ENCODE results near the gene SLC18A2.
"Not testable (repeated sequence)": the region's sequence is repeated elsewhere in the genome, so short reads cannot be mapped to it uniquely, and the experiment has no call there.

Gene SLC18A2

DNA sequence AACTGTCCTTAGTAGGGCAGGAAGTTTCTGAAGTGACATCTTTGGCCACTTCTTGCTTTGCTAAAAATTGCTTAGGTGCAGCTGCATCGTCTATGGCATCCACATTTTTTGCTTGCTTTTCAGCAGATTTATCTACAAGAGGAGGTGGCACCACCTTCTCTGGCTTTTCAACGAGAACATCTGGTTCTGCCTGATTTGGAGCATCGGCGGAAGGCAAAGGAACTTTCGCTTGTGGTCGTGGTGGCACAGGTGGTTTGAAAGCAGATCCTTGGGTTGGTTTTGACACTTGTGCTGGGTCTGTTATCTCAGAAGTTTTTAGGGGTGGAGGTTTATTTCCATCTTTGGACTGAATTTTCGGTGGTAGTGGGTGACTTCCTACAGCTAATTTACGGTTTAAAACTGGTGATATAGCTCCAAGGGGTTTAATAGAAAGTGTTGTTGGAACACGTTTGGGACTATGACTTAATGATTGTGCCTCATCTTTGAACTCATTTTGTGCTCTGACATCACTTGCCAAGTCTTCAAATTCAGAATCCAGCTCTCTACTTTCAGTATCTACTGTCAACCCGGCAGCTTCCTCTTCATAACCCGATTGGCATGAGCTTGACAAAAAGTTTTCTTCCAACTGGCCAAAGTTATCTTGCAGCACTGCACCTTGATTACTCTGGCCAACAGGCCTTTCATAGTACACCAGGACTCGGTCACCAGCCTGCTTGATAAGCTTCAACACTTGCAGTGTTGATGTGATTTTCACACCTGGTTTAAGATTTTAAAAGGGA, 44.0 kb downstream of the SLC18A2 start:
- H3K9me3 ChIP-seq (ENCODE audit: control insufficient read depth, low read length): no peaks in the 10 kb centered on the region
- no peak for DNase-seq
- H3K36me3 ChIP-seq (ENCODE audit: control insufficient read depth in 1 of 2, insufficient read depth in 2 of 2, low read depth in 1 of 2, low read length in 2 of 2): peaks cover 4 to 66% of the 10 kb centered on the region in 2 experiments
- peaks cover 13% of the 10 kb centered on the region for H3K79me1 ChIP-seq (replicated peaks; ENCODE audit: low read length, poor library complexity, severe bottlenecking)
- H3K27ac ChIP-seq (ENCODE audit: low read length, poor library complexity, severe bottlenecking): no peak overlapping the region
- no peak overlapping the region for H2BK120ac ChIP-seq (ENCODE audit: low read depth, low read length)
- H3K18ac ChIP-seq (ENCODE audit: low read depth in 1 of 2, low read length in 2 of 2): no peak overlapping the region
- H4K8ac ChIP-seq (ENCODE audit: low read length): no peak overlapping the region
- no peak overlapping the region for H2AFZ ChIP-seq (ENCODE audit: low read depth, low read length)
- no peak overlapping the region for H2AK5ac ChIP-seq (ENCODE audit: low read length, severe bottlenecking)
- no peak overlapping the region for H3K14ac ChIP-seq (ENCODE audit: low read length in 2 of 2)
- H3K4ac ChIP-seq (ENCODE audit: low read depth in 1 of 2, low read length in 2 of 2): no peak overlapping the region
- no peak overlapping the region for H2BK5ac ChIP-seq (ENCODE audit: low read depth, low read length, poor library complexity, severe bottlenecking)
- H2BK15ac ChIP-seq (ENCODE audit: low read depth, poor library complexity, severe bottlenecking): no peak overlapping the region
- no peak overlapping the region for H2BK12ac ChIP-seq (ENCODE audit: low read length in 2 of 2)
- H3K4me1 ChIP-seq (ENCODE audit: control insufficient read depth, insufficient read depth, low read depth, low read length): no peaks in the 10 kb centered on the region
- H4K91ac ChIP-seq (ENCODE audit: low read length): no peak overlapping the region
- no peak overlapping the region for H3K23ac ChIP-seq (ENCODE audit: low read length in 2 of 2)
- H3K4me2 ChIP-seq (ENCODE audit: low read length, poor library complexity, severe bottlenecking): no peak overlapping the region
- H3K9ac ChIP-seq (ENCODE audit: low read length): no peak overlapping the region
- H3K27me3 ChIP-seq (ENCODE audit: control insufficient read depth in 1 of 2, insufficient read depth in 1 of 2, low read length in 2 of 2): no peaks in the 10 kb centered on the region
- 97% methylated on average over 11 of the region's 12 CpGs for WGBS
- no peak overlapping the region for H3K4me3 ChIP-seq (ENCODE audit: insufficient read depth in 1 of 2, low read depth in 1 of 2, low read length in 2 of 2)

DNA sequence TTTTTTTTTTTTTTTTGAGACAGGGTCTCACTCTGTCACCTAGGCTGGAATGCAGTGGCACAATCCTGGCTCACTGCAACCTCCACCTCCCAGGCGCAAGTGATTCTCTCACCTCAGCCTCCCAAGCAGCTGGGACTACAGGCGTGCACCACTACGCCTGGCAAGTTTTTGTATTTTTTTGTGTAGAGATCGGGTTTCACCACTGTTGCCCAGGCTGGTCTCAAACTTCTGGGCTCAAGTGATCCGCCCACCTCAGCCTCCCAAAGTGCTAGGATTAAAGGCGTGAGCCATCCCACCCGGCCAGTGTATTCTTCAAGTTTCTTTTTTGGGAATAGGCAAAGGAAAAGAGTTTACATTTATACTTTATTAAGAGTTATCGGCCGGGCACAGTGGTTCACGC, 50.0 kb downstream of the SLC18A2 start:
- H3K4me3 ChIP-seq (ENCODE audit: insufficient read depth in 1 of 2, low read depth in 1 of 2, low read length in 2 of 2); H3K9ac ChIP-seq (ENCODE audit: low read length); H3K4ac ChIP-seq (ENCODE audit: low read depth in 1 of 2, low read length in 2 of 2); H3K14ac ChIP-seq (ENCODE audit: low read length in 2 of 2); H3K27me3 ChIP-seq (ENCODE audit: control insufficient read depth in 1 of 2, insufficient read depth in 1 of 2, low read length in 2 of 2); H2BK12ac ChIP-seq (ENCODE audit: low read length in 2 of 2); H4K8ac ChIP-seq (ENCODE audit: low read length); H3K4me2 ChIP-seq (ENCODE audit: low read length, poor library complexity, severe bottlenecking); H3K27ac ChIP-seq (ENCODE audit: low read length, poor library complexity, severe bottlenecking); H3K18ac ChIP-seq (ENCODE audit: low read depth in 1 of 2, low read length in 2 of 2); H3K9me3 ChIP-seq (ENCODE audit: control insufficient read depth, low read length); H2AK5ac ChIP-seq (ENCODE audit: low read length, severe bottlenecking); H2AFZ ChIP-seq (ENCODE audit: low read depth, low read length); H3K23ac ChIP-seq (ENCODE audit: low read length in 2 of 2); H2BK5ac ChIP-seq (ENCODE audit: low read depth, low read length, poor library complexity, severe bottlenecking); H2BK120ac ChIP-seq (ENCODE audit: low read depth, low read length); DNase-seq; H3K4me1 ChIP-seq (ENCODE audit: control insufficient read depth, insufficient read depth, low read depth, low read length); H2BK15ac ChIP-seq (ENCODE audit: low read depth, poor library complexity, severe bottlenecking); H4K91ac ChIP-seq (ENCODE audit: low read length): not testable (repeated sequence)
- peaks cover 13% of the 10 kb centered on the region for H3K79me1 ChIP-seq (replicated peaks; ENCODE audit: low read length, poor library complexity, severe bottlenecking)
- WGBS: 95% methylated on average over 8 of the region's 10 CpGs
- H3K36me3 ChIP-seq (ENCODE audit: control insufficient read depth in 1 of 2, insufficient read depth in 2 of 2, low read depth in 1 of 2, low read length in 2 of 2): peaks cover 0 to 35% of the 10 kb centered on the region in 2 experiments

DNA sequence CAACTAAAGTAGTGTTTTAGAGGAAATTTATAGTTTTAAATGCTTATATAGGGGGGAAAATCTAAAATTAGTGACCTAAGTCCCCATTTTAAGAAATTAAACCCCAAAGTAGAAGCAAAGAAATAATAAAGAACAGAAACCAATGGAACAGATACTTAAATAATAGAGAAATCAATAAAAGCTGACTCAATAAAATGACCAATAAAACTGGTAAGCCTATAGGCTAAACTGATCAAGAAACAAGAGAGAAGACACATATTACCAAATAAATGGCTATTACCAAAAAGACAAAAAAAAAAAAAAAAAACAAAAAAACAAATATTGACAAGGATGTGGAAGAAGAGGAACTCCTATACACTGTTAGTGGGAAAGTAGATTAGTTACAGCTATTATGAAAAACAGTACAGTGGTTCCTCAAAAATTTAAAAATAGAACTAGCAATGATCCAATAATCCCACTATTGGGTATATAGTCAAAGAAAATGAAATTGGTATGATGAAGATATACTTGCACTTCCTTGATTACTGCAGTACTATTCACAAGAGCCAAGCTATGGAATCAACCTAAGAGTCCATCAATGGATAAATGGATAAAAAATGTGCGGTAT, 53.2 kb downstream of the SLC18A2 start:
- Histone ChIP-seq H2AFZ (ENCODE audit: low read depth, low read length) (no peak overlapping the region), H2BK15ac (ENCODE audit: low read depth, poor library complexity, severe bottlenecking) (no peak overlapping the region), H2BK120ac (ENCODE audit: low read depth, low read length) (no peak overlapping the region), H3K4ac (ENCODE audit: low read depth in 1 of 2, low read length in 2 of 2) (no peak overlapping the region), H3K36me3 (ENCODE audit: control insufficient read depth in 1 of 2, insufficient read depth in 2 of 2, low read depth in 1 of 2, low read length in 2 of 2) (peaks cover 0 to 12% of the 10 kb centered on the region in 2 experiments), H2BK5ac (ENCODE audit: low read depth, low read length, poor library complexity, severe bottlenecking) (no peak overlapping the region), H3K79me1 (replicated peaks; ENCODE audit: low read length, poor library complexity, severe bottlenecking) (peaks cover 13% of the 10 kb centered on the region), H3K9ac (ENCODE audit: low read length) (no peak overlapping the region), H2AK5ac (ENCODE audit: low read length, severe bottlenecking) (no peak overlapping the region), H3K4me2 (ENCODE audit: low read length, poor library complexity, severe bottlenecking) (no peak overlapping the region), H3K23ac (ENCODE audit: low read length in 2 of 2) (no peak overlapping the region), H3K27ac (ENCODE audit: low read length, poor library complexity, severe bottlenecking) (no peak overlapping the region), H3K9me3 (ENCODE audit: control insufficient read depth, low read length) (no peaks in the 10 kb centered on the region), H3K14ac (ENCODE audit: low read length in 2 of 2) (no peak overlapping the region), H3K18ac (ENCODE audit: low read depth in 1 of 2, low read length in 2 of 2) (no peak overlapping the region), H4K8ac (ENCODE audit: low read length) (no peak overlapping the region), H3K4me3 (ENCODE audit: insufficient read depth in 1 of 2, low read depth in 1 of 2, low read length in 2 of 2) (no peak overlapping the region), H4K91ac (ENCODE audit: low read length) (no peak overlapping the region), H3K27me3 (ENCODE audit: control insufficient read depth in 1 of 2, insufficient read depth in 1 of 2, low read length in 2 of 2) (no peaks in the 10 kb centered on the region), H3K4me1 (ENCODE audit: control insufficient read depth, insufficient read depth, low read depth, low read length) (no peaks in the 10 kb centered on the region), H2BK12ac (ENCODE audit: low read length in 2 of 2) (no peak overlapping the region)
- WGBS: no CpG with 5 or more reads among the region's 1 CpG
- DNase-seq: no peak

DNA sequence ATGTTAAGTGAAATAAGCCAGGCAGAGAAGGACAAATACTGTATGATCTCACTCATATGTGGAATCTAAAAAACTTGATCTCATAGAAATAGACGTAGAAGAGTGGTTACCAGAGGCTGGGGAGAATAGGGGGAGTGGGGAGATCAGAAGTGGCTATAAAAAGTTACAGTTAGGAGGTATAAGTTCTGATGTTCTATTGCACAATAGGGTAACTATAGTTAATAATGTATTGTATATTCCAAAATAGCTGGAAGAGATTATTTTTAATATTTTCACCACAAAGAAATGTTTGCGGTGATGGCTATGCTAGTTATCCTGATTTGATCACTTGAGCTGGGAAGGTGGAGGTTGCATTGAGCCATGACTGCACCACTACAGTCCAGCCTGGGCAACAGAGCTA, 53.8 kb downstream of the SLC18A2 start:
- Histone ChIP-seq H2BK15ac (ENCODE audit: low read depth, poor library complexity, severe bottlenecking) (no peak overlapping the region), H2BK5ac (ENCODE audit: low read depth, low read length, poor library complexity, severe bottlenecking) (no peak overlapping the region), H2BK12ac (ENCODE audit: low read length in 2 of 2) (no peak overlapping the region), H2BK120ac (ENCODE audit: low read depth, low read length) (no peak overlapping the region), H3K4ac (ENCODE audit: low read depth in 1 of 2, low read length in 2 of 2) (no peak overlapping the region), H3K9me3 (ENCODE audit: control insufficient read depth, low read length) (no peaks in the 10 kb centered on the region), H3K14ac (ENCODE audit: low read length in 2 of 2) (no peak overlapping the region), H4K91ac (ENCODE audit: low read length) (no peak overlapping the region), H3K4me3 (ENCODE audit: insufficient read depth in 1 of 2, low read depth in 1 of 2, low read length in 2 of 2) (no peak overlapping the region), H2AK5ac (ENCODE audit: low read length, severe bottlenecking) (no peak overlapping the region), H3K4me1 (ENCODE audit: control insufficient read depth, insufficient read depth, low read depth, low read length) (no peaks in the 10 kb centered on the region), H3K27me3 (ENCODE audit: control insufficient read depth in 1 of 2, insufficient read depth in 1 of 2, low read length in 2 of 2) (no peaks in the 10 kb centered on the region), H3K23ac (ENCODE audit: low read length in 2 of 2) (no peak overlapping the region), H4K8ac (ENCODE audit: low read length) (no peak overlapping the region), H3K9ac (ENCODE audit: low read length) (no peak overlapping the region), H3K4me2 (ENCODE audit: low read length, poor library complexity, severe bottlenecking) (no peak overlapping the region), H3K18ac (ENCODE audit: low read depth in 1 of 2, low read length in 2 of 2) (no peak overlapping the region), H3K27ac (ENCODE audit: low read length, poor library complexity, severe bottlenecking) (no peak overlapping the region), H2AFZ (ENCODE audit: low read depth, low read length) (no peak overlapping the region), H3K79me1 (replicated peaks; ENCODE audit: low read length, poor library complexity, severe bottlenecking) (peaks cover 9% of the 10 kb centered on the region), H3K36me3 (ENCODE audit: control insufficient read depth in 1 of 2, insufficient read depth in 2 of 2, low read depth in 1 of 2, low read length in 2 of 2) (peaks cover 0 to 6% of the 10 kb centered on the region in 2 experiments)
- no peak for DNase-seq
- WGBS: 100% methylated on average over 2 of the region's 2 CpGs
